ENCODE measurements around the gene C19orf67.

C19orf67 gene

DNA sequence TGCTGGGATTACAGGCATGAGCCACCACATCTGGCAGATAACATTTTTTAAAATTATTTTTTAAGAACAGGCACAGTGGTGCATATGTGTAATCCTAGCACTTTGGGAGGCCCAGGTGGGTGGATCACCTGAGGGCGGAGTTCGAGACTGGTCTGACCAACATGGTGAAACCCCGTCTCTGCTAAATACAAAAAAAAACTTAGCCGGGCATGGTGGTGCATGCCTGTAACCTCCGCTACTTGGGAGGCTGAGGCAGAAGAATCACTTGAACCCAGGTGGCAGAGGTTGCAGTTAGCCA, 23.1 kb downstream of the C19orf67 start:
- Histone ChIP-seq H3K36me3 (ENCODE audit: insufficient read depth, low read depth, low read length) (no peaks in the 10 kb centered on the region), H3K27ac (ENCODE audit: low read length) (no peak overlapping the region), H3K9ac (ENCODE audit: low read depth, low read length) (no peak overlapping the region), H3K9me3 (ENCODE audit: insufficient read depth, low read depth, low read length) (no peaks in the 10 kb centered on the region), H3K4me1 (ENCODE audit: insufficient read depth, low read length) (no peaks in the 10 kb centered on the region), H3K4me3 (ENCODE audit: low read length) (no peak overlapping the region), H3K27me3 (ENCODE audit: insufficient read depth, low read length) (peaks cover 23% of the 10 kb centered on the region)

DNA sequence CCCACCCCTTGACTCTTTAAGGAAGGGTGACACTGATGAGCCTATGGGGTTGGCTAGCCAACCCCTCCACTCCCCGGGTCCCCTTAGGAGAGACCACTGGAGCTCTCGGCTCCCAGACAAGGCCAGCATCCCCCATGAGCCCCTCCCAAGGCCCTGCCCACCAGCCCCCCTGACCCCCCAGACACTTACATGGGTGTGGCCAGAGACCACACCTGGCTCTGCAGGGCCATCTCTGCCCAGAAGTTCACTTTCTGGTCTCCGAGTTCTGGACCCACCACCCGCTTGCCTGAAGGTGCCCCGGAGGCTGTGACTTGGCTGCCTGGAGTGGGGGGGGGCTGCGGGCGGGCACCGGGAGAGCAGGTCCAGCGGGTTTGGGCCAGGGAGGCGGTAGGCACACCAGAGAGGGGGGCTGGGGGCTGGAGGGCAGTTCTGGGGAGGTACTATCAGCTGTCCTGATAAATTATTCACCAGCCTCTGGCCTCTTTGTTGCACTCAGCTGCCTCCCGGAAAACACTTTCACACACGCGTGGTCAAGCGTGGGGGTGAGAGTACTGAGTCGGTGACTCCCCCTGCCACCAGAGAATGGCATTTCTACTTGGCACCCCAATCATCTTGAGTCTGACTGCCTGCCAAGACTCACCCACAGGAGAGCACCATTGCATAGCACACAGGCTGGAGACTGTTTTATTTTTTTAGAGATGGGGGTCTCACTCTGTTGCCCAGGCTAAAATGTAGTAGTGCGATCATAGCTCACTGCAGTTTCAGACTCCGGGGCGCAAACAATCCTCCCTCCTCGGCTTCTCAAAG, 23.6 kb downstream of the C19orf67 start, which contains the start of gene PALM3:
TSS of gene PALM3 (minus strand) at position 326 of the 807 bp plus-strand sequence. CDS start at position 230, 96 bp downstream.
- H3K27me3 ChIP-seq (ENCODE audit: insufficient read depth, low read length): peaks cover 26% of the 10 kb centered on the region
- no peaks in the 10 kb centered on the region for H3K9me3 ChIP-seq (ENCODE audit: insufficient read depth, low read depth, low read length)
- no peaks in the 10 kb centered on the region for H3K36me3 ChIP-seq (ENCODE audit: insufficient read depth, low read depth, low read length)
- H3K9ac ChIP-seq (ENCODE audit: low read depth, low read length): no peak within 1 kb of the TSS
- no peaks in the 10 kb centered on the region for H3K4me1 ChIP-seq (ENCODE audit: insufficient read depth, low read length)
- H3K4me3 ChIP-seq (ENCODE audit: low read length): no peak within 1 kb of the TSS
- H3K27ac ChIP-seq (ENCODE audit: low read length): no peak within 1 kb of the TSS

DNA sequence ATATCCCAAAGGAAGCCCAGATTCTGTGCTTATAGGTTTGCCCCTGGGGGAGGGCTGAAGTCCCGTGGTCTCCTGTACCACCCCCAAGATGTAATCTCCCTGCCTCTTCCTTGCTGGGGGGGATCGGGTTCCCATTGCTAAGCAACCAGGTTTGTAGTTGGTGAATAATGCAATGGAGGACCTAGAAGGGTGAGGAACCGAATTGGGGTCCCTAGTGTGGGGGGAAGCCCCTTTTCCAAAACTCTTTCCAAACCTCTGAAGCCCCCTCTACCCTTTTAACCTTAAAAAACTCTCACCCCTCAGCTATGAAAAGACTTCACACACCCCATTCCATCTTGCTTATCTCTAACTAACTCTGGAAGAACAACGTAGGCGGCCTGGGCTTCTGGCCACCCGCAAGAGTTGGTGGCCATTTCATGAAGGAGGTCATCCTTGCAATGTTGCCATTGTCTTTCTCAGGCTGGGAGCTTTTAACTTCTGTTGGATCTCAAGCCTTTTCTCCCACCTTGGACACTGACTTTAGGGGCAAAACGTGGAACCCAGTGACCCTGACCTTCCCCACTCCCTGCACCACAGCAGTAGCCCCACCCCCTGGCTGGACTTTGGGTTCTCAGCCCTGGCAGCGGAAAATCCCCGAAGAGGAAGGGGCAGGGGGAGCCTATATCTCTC, 24.4 kb downstream of the C19orf67 start:
- no peak overlapping the region for H3K27ac ChIP-seq (ENCODE audit: low read length)
- H3K4me3 ChIP-seq (ENCODE audit: low read length): no peak overlapping the region
- H3K36me3 ChIP-seq (ENCODE audit: insufficient read depth, low read depth, low read length): no peaks in the 10 kb centered on the region
- H3K9me3 ChIP-seq (ENCODE audit: insufficient read depth, low read depth, low read length): no peaks in the 10 kb centered on the region
- no peak overlapping the region for H3K9ac ChIP-seq (ENCODE audit: low read depth, low read length)
- peaks cover 33% of the 10 kb centered on the region for H3K27me3 ChIP-seq (ENCODE audit: insufficient read depth, low read length)
- no peaks in the 10 kb centered on the region for H3K4me1 ChIP-seq (ENCODE audit: insufficient read depth, low read length)

DNA sequence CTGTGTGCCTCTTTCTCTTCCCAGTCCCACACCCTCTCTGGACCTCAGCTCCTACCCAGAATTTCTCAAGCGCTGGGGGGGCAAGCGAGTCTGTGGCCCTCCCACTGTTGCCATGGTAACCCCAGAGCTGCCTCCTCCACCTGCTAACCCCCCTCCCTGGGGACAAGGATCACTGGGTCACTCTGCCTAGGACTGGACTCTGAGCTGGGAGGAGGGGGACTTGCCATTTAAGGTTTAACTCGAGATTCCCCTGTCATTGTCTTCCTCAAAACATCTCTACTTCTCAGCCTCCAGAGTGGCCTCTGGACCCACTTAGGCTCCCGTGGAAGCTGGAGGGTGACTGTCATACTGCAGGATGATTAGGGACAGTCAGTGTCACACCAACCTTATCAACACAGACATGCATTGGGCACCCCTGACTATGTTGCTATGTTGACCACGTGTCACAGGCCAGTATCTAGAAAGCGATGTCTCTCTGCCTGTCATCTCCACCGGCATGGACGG, 25.9 kb downstream of the C19orf67 start:
- Histone ChIP-seq H3K4me3 (ENCODE audit: low read length) (no peak overlapping the region), H3K4me1 (ENCODE audit: insufficient read depth, low read length) (no peaks in the 10 kb centered on the region), H3K9ac (ENCODE audit: low read depth, low read length) (no peak overlapping the region), H3K27me3 (ENCODE audit: insufficient read depth, low read length) (peaks cover 33% of the 10 kb centered on the region), H3K36me3 (ENCODE audit: insufficient read depth, low read depth, low read length) (no peaks in the 10 kb centered on the region), H3K27ac (ENCODE audit: low read length) (no peak overlapping the region), H3K9me3 (ENCODE audit: insufficient read depth, low read depth, low read length) (no peaks in the 10 kb centered on the region)

DNA sequence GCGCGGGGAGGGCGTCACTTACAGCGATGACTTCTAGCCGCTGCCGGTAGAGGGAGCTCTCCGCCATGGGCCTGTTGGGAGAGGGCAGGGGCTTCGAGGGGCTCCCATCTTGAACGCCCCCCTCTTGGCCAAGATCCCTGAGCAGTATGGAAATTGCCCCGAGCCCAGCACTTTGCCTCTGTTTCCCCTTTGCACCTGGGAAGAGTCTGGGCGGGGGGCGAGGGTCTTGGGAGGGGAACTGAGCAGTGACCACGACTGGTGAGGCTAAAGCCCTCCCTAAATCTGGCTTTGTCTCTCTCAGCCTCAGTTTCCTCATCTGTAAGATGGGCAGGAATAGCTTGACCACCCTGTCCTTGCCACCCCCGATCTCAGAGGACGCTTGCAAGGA, 26.5 kb downstream of the C19orf67 start:
- H3K27me3 ChIP-seq (ENCODE audit: insufficient read depth, low read length): peaks cover 33% of the 10 kb centered on the region
- no peaks in the 10 kb centered on the region for H3K4me1 ChIP-seq (ENCODE audit: insufficient read depth, low read length)
- no peaks in the 10 kb centered on the region for H3K9me3 ChIP-seq (ENCODE audit: insufficient read depth, low read depth, low read length)
- no peak overlapping the region for H3K9ac ChIP-seq (ENCODE audit: low read depth, low read length)
- no peak overlapping the region for H3K27ac ChIP-seq (ENCODE audit: low read length)
- H3K4me3 ChIP-seq (ENCODE audit: low read length): no peak overlapping the region
- no peaks in the 10 kb centered on the region for H3K36me3 ChIP-seq (ENCODE audit: insufficient read depth, low read depth, low read length)

DNA sequence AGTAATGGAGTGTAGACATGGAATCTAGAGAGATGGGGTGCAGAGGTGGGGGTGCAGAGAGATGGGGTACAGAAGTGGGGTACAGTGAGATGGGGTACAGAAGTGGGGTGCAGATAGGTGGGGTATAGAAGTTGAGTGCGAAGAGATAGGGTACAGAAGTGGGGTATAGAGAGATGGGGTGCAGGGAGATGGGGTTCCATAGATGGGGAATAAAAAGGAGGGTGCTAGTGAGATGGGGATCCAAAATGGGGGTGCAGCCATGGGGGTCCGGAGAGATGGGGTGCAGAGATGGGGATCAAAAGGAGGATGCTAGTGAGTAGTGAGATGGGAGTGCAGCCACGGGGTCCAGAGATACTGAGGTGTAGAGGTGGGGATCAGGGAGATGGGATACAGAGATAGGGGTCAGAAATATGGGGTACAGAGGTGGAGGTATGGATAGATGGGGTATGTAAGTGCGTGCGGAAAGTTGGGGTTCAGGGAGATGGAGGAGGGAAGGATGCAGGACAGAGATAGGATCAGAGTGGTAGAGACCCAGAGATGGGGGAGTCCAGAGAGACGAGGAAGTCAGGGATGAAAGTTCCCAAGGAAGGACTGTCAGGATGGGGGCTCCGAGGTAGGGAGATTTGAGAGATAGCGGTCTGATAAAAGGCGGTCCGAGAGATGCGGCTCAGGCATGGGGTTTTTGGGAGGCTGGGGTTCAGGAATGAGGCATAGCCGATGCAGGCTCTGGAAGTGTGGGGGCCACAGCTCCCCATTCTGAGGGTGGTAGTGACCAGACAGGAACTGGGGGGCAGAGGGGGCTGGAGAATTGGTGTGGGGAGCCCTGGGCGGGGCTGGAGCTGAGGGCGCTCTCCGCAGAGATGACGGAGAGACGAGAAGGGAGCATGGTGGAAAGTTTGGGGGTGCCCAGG, 27.1 kb downstream of the C19orf67 start:
- H3K4me3 ChIP-seq (ENCODE audit: low read length): peak overlapping the region; percentile 61
- H3K9ac ChIP-seq (ENCODE audit: low read depth, low read length): no peak overlapping the region; the same call in 1 of the 2 replicates

DNA sequence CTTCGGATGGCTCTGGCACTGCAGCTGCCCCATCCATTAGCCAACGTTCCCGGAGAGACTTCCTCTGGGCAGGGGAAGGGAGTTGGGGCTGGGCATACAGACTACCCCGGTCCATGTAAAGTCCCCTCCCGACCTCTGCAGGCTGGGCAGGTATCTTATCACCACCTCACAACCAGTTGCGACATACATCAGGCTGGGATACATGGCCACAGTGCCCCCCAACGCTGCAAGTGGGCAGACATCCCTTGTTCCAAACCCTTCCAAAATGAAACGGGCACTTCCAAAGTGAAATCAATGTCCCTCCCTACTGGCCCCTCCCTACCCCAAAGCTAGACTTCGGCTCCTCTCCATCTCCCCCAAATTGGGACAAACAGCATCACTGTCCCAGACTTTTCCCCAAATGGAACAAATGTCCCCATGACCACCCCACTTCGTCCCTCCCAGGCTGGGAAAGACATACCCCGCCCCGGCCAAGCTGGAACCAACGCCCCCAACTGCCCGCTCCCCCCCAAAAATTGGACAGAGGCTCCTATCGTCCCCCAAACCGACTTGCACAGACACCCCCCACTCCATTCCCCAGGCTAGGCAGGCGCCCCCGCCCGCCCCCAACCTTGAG, 28.7 kb downstream of the C19orf67 start:
- peak overlapping the region; percentile 70 for H3K4me3 ChIP-seq (ENCODE audit: low read length)
- peaks cover 33% of the 10 kb centered on the region for H3K27me3 ChIP-seq (ENCODE audit: insufficient read depth, low read length)
- H3K36me3 ChIP-seq (ENCODE audit: insufficient read depth, low read depth, low read length): no peaks in the 10 kb centered on the region
- H3K9ac ChIP-seq (ENCODE audit: low read depth, low read length): peak overlapping the region; percentile 37; the same call in 1 of the 2 replicates
- H3K4me1 ChIP-seq (ENCODE audit: insufficient read depth, low read length): no peaks in the 10 kb centered on the region
- H3K9me3 ChIP-seq (ENCODE audit: insufficient read depth, low read depth, low read length): no peaks in the 10 kb centered on the region
- H3K27ac ChIP-seq (ENCODE audit: low read length): no peak overlapping the region

More for the DNA sequence above, 27.1 kb downstream of the C19orf67 start:
- Histone ChIP-seq H3K9me3 (ENCODE audit: insufficient read depth, low read depth, low read length) (no peaks in the 10 kb centered on the region), H3K36me3 (ENCODE audit: insufficient read depth, low read depth, low read length) (no peaks in the 10 kb centered on the region), H3K27me3 (ENCODE audit: insufficient read depth, low read length) (peaks cover 33% of the 10 kb centered on the region), H3K27ac (ENCODE audit: low read length) (no peak overlapping the region), H3K4me1 (ENCODE audit: insufficient read depth, low read length) (no peaks in the 10 kb centered on the region)

DNA sequence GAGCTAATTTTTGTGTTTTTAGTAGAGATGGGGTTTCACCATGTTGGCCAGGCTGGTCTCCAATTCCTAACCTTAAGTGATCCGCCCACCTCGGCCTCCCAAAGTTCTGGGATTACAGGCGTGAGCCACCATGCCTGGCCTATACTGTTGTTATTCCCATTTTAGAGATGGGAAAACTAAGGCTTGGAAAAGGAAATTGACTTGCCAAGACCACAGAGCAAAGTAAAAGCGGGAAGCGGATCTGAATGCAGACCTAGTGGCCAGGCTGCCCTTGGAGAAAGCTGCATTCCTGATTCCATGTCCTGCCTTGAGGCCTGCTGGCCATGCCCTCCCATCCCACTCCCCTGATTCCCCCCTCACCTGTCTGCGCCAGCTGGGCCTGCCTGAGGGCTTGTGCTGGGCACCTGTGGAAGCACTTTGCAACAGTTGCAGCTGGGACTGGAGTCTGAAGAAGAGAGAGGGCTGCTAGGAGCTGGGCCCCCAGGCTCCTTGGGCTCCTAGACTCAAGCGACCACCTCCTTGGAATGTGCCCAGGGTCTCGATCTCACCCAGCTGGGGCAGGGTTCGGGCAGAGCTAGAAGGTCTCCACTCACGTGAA, 29.4 kb downstream of the C19orf67 start:
- H3K27me3 ChIP-seq (ENCODE audit: insufficient read depth, low read length): peaks cover 33% of the 10 kb centered on the region
- H3K36me3 ChIP-seq (ENCODE audit: insufficient read depth, low read depth, low read length): no peaks in the 10 kb centered on the region
- H3K9ac ChIP-seq (ENCODE audit: low read depth, low read length): no peak overlapping the region
- peak overlapping the region; percentile 70; the same call in 1 of the 2 replicates for H3K4me3 ChIP-seq (ENCODE audit: low read length)
- H3K4me1 ChIP-seq (ENCODE audit: insufficient read depth, low read length): no peaks in the 10 kb centered on the region
- H3K9me3 ChIP-seq (ENCODE audit: insufficient read depth, low read depth, low read length): no peaks in the 10 kb centered on the region
- no peak overlapping the region for H3K27ac ChIP-seq (ENCODE audit: low read length)

DNA sequence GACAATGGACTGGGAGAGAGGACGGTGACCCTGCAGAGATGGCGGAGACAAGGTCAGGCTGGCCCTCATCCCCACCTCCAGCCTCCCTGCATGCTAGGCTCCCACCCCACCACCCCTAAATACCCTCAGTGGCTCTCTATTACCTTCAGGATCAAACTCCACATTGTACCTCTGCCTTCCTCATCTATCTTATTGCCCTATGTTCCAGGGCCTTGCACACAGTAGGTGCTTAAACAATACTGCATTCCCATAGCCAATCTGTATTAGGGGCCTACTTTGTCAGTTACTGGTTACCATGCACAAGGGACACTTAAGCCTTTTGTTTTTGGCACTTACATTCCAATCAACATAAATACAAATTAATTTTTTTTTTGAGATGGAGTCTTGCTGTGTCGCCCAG, 30.2 kb downstream of the C19orf67 start:
- Histone ChIP-seq H3K9ac (ENCODE audit: low read depth, low read length) (no peak overlapping the region), H3K36me3 (ENCODE audit: insufficient read depth, low read depth, low read length) (no peaks in the 10 kb centered on the region), H3K27ac (ENCODE audit: low read length) (no peak overlapping the region), H3K27me3 (ENCODE audit: insufficient read depth, low read length) (peaks cover 33% of the 10 kb centered on the region), H3K4me1 (ENCODE audit: insufficient read depth, low read length) (no peaks in the 10 kb centered on the region), H3K4me3 (ENCODE audit: low read length) (no peak overlapping the region), H3K9me3 (ENCODE audit: insufficient read depth, low read depth, low read length) (no peaks in the 10 kb centered on the region)

DNA sequence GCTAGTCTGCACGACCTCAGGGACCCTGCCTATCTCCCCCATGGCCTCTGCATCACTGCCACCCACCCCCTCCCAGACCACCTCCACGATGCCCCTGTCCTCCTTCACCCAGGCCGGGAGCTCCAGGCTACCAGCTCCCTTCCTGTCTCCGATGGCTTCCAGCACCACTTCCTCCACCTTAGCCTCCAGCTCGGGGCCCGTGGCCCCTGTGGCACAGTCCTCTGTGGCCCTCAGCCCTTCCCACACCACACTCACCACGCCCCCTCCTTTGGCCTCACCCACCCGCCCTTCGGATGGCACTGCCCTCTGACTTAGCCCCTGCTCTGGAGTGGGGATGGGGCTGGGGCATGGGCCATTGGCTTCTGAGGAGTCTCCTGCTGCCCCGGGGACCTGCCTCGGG, 30.9 kb downstream of the C19orf67 start:
- peaks cover 31% of the 10 kb centered on the region for H3K27me3 ChIP-seq (ENCODE audit: insufficient read depth, low read length)
- H3K36me3 ChIP-seq (ENCODE audit: insufficient read depth, low read depth, low read length): no peaks in the 10 kb centered on the region
- no peak overlapping the region for H3K27ac ChIP-seq (ENCODE audit: low read length)
- no peak overlapping the region for H3K9ac ChIP-seq (ENCODE audit: low read depth, low read length)
- H3K4me1 ChIP-seq (ENCODE audit: insufficient read depth, low read length): no peaks in the 10 kb centered on the region
- no peak overlapping the region for H3K4me3 ChIP-seq (ENCODE audit: low read length)
- H3K9me3 ChIP-seq (ENCODE audit: insufficient read depth, low read depth, low read length): no peaks in the 10 kb centered on the region

DNA sequence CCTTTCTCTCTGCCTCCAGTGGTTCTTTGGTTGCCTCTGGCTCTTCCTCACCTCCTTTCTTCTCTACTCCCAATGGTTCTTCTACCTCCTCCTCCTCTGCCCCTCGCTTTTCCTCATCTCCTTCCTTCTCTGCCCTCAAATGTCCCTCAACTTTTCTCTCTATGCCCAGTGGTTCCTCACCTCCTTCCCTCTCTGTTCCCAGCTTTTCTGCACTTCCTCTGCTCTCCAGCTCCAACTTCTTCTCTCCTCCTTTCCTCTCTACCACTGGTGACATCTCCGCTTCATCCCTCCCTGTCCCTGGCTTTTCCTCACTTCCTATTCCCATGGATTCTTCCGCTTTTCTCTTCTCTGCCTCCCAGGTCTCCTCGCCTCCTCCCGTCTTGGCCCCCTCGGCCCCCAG, 31.5 kb downstream of the C19orf67 start:
- no peaks in the 10 kb centered on the region for H3K9me3 ChIP-seq (ENCODE audit: insufficient read depth, low read depth, low read length)
- peaks cover 25% of the 10 kb centered on the region for H3K27me3 ChIP-seq (ENCODE audit: insufficient read depth, low read length)
- no peaks in the 10 kb centered on the region for H3K4me1 ChIP-seq (ENCODE audit: insufficient read depth, low read length)
- no peak overlapping the region for H3K9ac ChIP-seq (ENCODE audit: low read depth, low read length)
- no peak overlapping the region for H3K27ac ChIP-seq (ENCODE audit: low read length)
- no peak overlapping the region for H3K4me3 ChIP-seq (ENCODE audit: low read length)
- no peaks in the 10 kb centered on the region for H3K36me3 ChIP-seq (ENCODE audit: insufficient read depth, low read depth, low read length)
